KOPT-K1 (cell line): Measurements from ENCODE around the gene ITGB1.

ENCODE experiments used
- H3K27ac ChIP-seq: fragments of 200-600 bp; sonication (generic); 2 replicates; pipeline ENCODE4 v1.5.1; 2016; ENCODE audit warnings: antibody characterized with exemption, mild to moderate bottlenecking, low read depth, low read length; ENCODE audit not compliant: poor library complexity, severe bottlenecking
- H3K36me3 ChIP-seq: fragments of 200-600 bp; sonication (generic); 2 replicates; pipeline ENCODE4 v1.5.1; 2017; ENCODE audit warnings: antibody characterized with exemption, mild to moderate bottlenecking, low read length, moderate library complexity; ENCODE audit not compliant: insufficient read depth
- H3K9me3 ChIP-seq: fragments of 200-600 bp; sonication (generic); 2 replicates; pipeline ENCODE4 v1.5.1; 2017; ENCODE audit warnings: antibody characterized with exemption, low read length, mild to moderate bottlenecking; ENCODE audit not compliant: insufficient read depth, poor library complexity, severe bottlenecking

ITGB1 gene

GRCh38 chr10:32854435-32854834 lies 103.6 kb downstream of the ITGB1 start:
- no peaks in the 10 kb centered on the region for H3K9me3 ChIP-seq
- no peaks in the 10 kb centered on the region for H3K36me3 ChIP-seq
- H3K27ac ChIP-seq = no peak overlapping the region

- Histone ChIP-seq H3K9me3 (no peaks in the 10 kb centered on the region), H3K27ac (no peak overlapping the region), H3K36me3 (no peaks in the 10 kb centered on the region)
Measured at GRCh38 chr10:32851301-32851700, 106.7 kb downstream of the ITGB1 start.
